Inferior parietal cortex (tissue), 1 donor: ENCODE measurements around the gene RMP24.
"Not testable (repeated sequence)": the region's sequence is repeated elsewhere in the genome, so short reads cannot be mapped to it uniquely, and the experiment has no call there.

ENCODE experiments used
- DNase-seq: peaks from one replicate; pipeline ENCODE4 v3.0.0-alpha.2; 2016; ENCODE audit errors: extremely low spot score

Gene RMP24

GRCh38 chr18:35968278-35968880, 4.1 kb upstream of the RMP24 start:
- no peak for DNase-seq

- DNase-seq, result no peak
Measured at GRCh38 chr18:35969676-35970075, 2.8 kb upstream of the RMP24 start.

GRCh38 chr18:35971661-35972196, 750 bp upstream of the RMP24 start:
- DNase-seq, result no peak

GRCh38 chr18:35973650-35974049, 1.2 kb downstream of the RMP24 start:
- DNase-seq, result no peak

- DNase-seq, result no peak
Measured at GRCh38 chr18:35974181-35974580, 1.7 kb downstream of the RMP24 start.

GRCh38 chr18:35979112-35979511, 6.6 kb downstream of the RMP24 start:
- no peak for DNase-seq

GRCh38 chr18:35982409-35983114, 10.1 kb downstream of the RMP24 start:
- DNase-seq, result no peak

- DNase-seq, result no peak
Measured at GRCh38 chr18:35983147-35983546, 10.7 kb downstream of the RMP24 start.

- no peak for DNase-seq
Measured at GRCh38 chr18:35983818-35984217, 11.3 kb downstream of the RMP24 start.

- no peak for DNase-seq
Measured at GRCh38 chr18:35991696-35992095, 19.2 kb downstream of the RMP24 start.

- no peak for DNase-seq
Measured at GRCh38 chr18:35993013-35993412, 20.5 kb downstream of the RMP24 start.

GRCh38 chr18:35998967-35999366, 26.5 kb downstream of the RMP24 start:
- DNase-seq, result no peak

GRCh38 chr18:35999925-36000324, 27.4 kb downstream of the RMP24 start:
- DNase-seq, result no peak

GRCh38 chr18:36006997-36007396, 34.5 kb downstream of the RMP24 start:
- DNase-seq, result no peak

- DNase-seq, result no peak
Measured at GRCh38 chr18:36009214-36009613, 36.7 kb downstream of the RMP24 start.

- no peak for DNase-seq
Measured at GRCh38 chr18:36012891-36013290, 40.4 kb downstream of the RMP24 start.

- no peak for DNase-seq
Measured at GRCh38 chr18:36015629-36016028, 43.1 kb downstream of the RMP24 start.

- no peak for DNase-seq
Measured at GRCh38 chr18:36017232-36017631, 44.8 kb downstream of the RMP24 start.

GRCh38 chr18:36020174-36020711, 47.8 kb downstream of the RMP24 start:
- DNase-seq, result no peak

- no peak for DNase-seq
Measured at GRCh38 chr18:36023336-36023735, 50.9 kb downstream of the RMP24 start.

GRCh38 chr18:36024241-36024640, 51.8 kb downstream of the RMP24 start:
- DNase-seq, result not testable (repeated sequence)

GRCh38 chr18:36025025-36025424, 52.5 kb downstream of the RMP24 start:
- DNase-seq, result no peak

- no peak for DNase-seq
Measured at GRCh38 chr18:36028859-36029258, 56.4 kb downstream of the RMP24 start.
